Brain microvascular endothelial cell (primary cell): ENCODE measurements around the gene KCND2.
"Not testable (repeated sequence)": the region's sequence is repeated elsewhere in the genome, so short reads cannot be mapped to it uniquely, and the experiment has no call there.

Experiments used
- DNase-seq: peaks from one replicate; pipeline ENCODE4 v3.0.0-alpha.2; 2020
- H3K27ac ChIP-seq: fragments of 250-450 bp; sonication (Bioruptor Pico); 2 replicates; pipeline ENCODE4 v1.5.1; 2020; ENCODE audit warnings: mild to moderate bottlenecking, moderate library complexity
- H3K27me3 ChIP-seq: fragments of 250-450 bp; sonication (Bioruptor Pico); replicated peaks from 2 replicates; pipeline ENCODE4 v1.5.1; 2020; ENCODE audit warnings: mild to moderate bottlenecking
- H3K36me3 ChIP-seq: fragments of 250-450 bp; sonication (Bioruptor Pico); replicated peaks from 2 replicates; pipeline ENCODE4 v1.5.1; 2020; ENCODE audit warnings: mild to moderate bottlenecking
- H3K4me3 ChIP-seq: 2 replicates; pipeline ENCODE4 v1.5.1; 2011; ENCODE audit warnings: low read depth, mild to moderate bottlenecking, control low read depth, low read length, moderate library complexity
- CTCF ChIP-seq: IDR thresholded peaks from 2 replicates; pipeline ENCODE4 v1.5.1; 2011; ENCODE audit warnings: low read depth, mild to moderate bottlenecking, moderate library complexity, low read length, control low read depth, inconsistent platforms; ENCODE audit errors: missing control alignments
- in situ Hi-C: cut with HindIII; loops from 2 replicates; pipeline ENCODE4 v1.10.0; 2017; ENCODE audit warnings: low sequenced_read_pairs, low pct_ligation_motif_present

KCND2 gene

DNA sequence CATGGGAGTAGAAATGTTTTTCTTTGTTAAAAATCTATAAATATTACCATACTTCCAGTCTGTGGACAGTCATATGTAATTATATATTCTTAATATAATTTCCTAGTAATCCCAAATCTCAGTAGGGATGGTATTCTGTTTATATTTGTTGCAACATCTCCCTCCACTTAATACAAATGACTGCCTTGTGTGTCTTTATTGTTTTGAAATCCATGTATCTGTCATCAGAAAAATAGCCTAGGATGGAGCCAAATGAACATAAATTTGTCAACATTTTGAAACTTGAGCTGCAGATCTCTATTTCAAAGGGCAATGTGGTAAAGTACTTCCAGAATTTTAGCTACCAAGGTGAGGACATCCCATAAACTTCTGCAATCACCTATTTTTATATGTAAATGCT is 294.2 kb downstream of the KCND2 start:
- H3K27me3 ChIP-seq = no peaks in the 10 kb centered on the region
- DNase-seq = no peak
- in situ Hi-C loops = no loop called here
- H3K36me3 ChIP-seq = no peaks in the 10 kb centered on the region
- TF ChIP-seq CTCF = no peak
- no peak overlapping the region for H3K27ac ChIP-seq
- H3K4me3 ChIP-seq = no peak overlapping the region

- DNase-seq, H3K4me3 ChIP-seq, H3K27ac ChIP-seq, in situ Hi-C loops, H3K36me3 ChIP-seq, H3K27me3 ChIP-seq: not testable (repeated sequence)
Observed at GRCh38 chr7:120578657-120579056, 305.7 kb downstream of the KCND2 start.

DNA sequence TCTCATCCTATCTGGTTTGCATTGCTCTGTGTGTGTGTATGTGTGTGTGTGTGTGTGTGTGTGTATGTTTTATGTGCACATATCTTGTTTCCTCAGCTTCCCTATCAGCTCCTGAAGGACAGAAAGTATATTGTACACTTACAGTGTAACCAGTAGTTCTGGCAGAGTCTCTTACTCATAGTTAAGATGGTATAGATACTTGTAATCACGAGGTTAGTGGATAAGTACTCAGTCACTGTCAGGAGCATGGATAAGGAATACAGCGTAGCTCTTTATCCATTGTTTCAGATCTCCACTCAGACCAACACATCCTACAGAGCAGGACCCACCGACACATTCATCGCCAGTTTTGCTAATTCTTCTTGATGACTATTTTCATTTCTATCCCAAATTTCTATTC is 309.9 kb downstream of the KCND2 start:
- no peak for TF ChIP-seq CTCF
- in situ Hi-C loops = no loop called here
- Histone ChIP-seq H3K27me3 (no peaks in the 10 kb centered on the region), H3K36me3 (no peaks in the 10 kb centered on the region), H3K27ac (no peak overlapping the region), H3K4me3 (no peak overlapping the region)
- no peak for DNase-seq

DNA sequence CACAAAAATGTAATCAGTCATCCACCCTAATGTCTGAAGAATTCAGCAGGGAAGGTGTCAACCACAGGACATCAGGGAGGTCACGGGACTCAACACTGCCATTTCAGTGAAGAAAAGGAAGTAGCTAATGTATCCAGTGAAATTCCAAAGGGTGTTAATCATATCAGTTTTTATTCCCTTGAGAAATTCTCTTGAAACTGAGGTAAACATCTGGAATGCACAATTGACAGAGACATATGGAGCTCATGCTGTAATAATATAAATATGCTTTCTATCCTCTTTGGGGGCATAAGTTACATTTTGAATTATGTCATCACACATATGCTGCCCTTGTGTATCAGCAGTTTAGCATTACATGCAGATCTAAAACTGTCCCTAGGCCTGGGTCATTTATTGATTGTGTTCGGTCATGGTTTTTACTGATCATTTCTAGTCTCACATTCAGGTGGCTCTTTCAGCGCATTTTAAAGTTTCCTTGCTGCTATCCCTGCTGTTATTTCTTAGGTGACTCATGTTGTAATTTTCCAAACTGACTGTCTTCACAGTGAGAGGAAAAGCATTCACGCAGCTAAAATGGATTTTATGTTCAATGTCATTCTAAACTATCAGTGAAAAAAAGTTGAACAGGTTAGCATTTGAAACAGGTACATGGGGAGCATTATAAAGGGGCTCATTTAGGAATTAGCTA is 311.1 kb downstream of the KCND2 start:
- Histone ChIP-seq H3K27me3 (no peaks in the 10 kb centered on the region), H3K36me3 (no peaks in the 10 kb centered on the region), H3K4me3 (no peak overlapping the region), H3K27ac (peak overlapping the region; percentile 50)
- peak; percentile 85 for DNase-seq
- no peak for TF ChIP-seq CTCF
- in situ Hi-C loops = no loop called here

DNA sequence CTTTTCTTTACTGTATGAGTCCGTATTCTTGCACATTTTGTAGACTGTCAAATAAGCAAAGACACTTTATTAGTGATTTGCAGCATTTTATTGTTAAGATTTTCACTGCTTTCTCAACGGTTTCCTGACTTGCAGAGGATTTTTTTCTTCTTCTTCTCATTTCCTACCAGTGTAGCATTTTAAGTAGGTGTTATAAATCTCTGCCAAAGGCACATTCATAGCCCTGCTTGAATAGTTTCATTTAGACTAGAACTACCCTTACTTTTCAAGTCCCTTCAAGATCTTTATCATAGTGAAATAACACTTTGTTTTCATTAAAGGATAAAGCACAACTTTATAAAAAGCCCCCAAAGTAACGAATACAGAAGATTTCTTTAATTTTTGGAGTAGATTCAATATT is 313.6 kb downstream of the KCND2 start:
- no peak for TF ChIP-seq CTCF
- Histone ChIP-seq H3K27ac (no peak overlapping the region), H3K36me3 (no peaks in the 10 kb centered on the region), H3K27me3 (no peaks in the 10 kb centered on the region), H3K4me3 (no peak overlapping the region)
- DNase-seq = no peak
- in situ Hi-C loops = no loop called here

DNA sequence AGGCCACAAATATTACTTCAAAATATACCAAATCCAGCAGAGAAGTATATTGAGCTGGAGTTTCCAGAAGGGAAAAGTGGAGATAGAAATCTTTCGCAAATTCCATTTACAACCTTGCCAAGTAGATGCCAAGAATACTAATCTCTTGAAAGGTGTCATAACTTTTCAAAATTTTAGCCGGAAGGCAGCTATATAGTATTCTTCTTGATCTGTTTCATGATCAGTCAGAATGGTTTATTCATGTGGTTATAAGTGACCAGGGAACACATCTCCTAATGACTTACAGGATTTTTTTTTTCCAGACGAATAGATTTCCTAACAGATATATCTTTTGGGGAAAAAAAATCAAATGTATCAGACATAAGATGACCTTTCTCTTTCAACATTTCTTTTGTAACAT is 314.3 kb downstream of the KCND2 start:
- in situ Hi-C loops = no loop called here

More for the DNA sequence above, 314.3 kb downstream of the KCND2 start:
- Histone ChIP-seq H3K27me3 (no peaks in the 10 kb centered on the region), H3K4me3 (no peak overlapping the region), H3K36me3 (no peaks in the 10 kb centered on the region), H3K27ac (no peak overlapping the region)
- DNase-seq = no peak
- no peak for TF ChIP-seq CTCF
